ENCODE results near the gene ASIP.

DNA sequence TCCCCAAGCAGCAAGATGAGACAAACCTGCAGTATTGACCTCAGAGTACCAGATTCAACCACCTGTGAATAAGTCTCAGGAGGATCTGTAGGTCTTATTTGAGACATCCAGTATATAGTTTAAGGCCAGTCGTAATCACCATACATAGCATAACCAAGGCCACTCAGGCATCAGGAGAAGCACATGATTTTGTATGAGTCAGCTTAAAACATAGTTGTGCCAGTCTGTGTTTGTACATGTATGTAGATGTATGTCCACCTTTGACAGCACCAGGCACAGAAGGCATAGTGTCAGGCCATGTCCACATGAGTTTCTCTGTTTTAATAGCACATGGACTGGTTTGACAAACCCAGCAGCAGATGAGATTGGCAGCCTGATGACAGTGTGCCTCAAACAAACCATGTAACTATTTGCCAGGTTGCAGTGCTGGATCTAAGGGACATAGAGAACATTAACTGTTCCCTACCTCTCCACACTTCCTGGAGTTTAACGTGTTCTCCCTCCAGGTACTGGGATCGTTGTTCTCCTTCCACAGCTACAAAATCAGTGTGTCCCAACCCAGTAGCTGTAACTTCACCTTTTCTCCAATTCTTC is 8.6 kb upstream of the ASIP start:
- TF ChIP-seq, protein P1, sequence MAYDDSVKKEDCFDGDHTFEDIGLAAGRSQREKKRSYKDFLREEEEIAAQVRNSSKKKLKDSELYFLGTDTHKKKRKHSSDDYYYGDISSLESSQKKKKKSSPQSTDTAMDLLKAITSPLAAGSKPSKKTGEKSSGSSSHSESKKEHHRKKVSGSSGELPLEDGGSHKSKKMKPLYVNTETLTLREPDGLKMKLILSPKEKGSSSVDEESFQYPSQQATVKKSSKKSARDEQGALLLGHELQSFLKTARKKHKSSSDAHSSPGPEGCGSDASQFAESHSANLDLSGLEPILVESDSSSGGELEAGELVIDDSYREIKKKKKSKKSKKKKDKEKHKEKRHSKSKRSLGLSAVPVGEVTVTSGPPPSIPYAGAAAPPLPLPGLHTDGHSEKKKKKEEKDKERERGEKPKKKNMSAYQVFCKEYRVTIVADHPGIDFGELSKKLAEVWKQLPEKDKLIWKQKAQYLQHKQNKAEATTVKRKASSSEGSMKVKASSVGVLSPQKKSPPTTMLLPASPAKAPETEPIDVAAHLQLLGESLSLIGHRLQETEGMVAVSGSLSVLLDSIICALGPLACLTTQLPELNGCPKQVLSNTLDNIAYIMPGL (CRISPR knock-in tag; IDR thresholded peaks at IDR 0.05; ENCODE audit: borderline replicate concordance in 1 of 2, low read depth in 1 of 2) = no peak
- TF ChIP-seq LBX2 (CRISPR knock-in tag; IDR thresholded peaks at IDR 0.05; ENCODE audit: borderline replicate concordance) (no peak), FOSL1 (CRISPR knock-in tag; IDR thresholded peaks at IDR 0.05; ENCODE audit: borderline replicate concordance) (no peak), CTCF (CRISPR knock-in tag; IDR thresholded peaks at IDR 0.05) (no peak), POLR2AphosphoS5 (IDR thresholded peaks at IDR 0.05; ENCODE audit: low read depth, low read length) (no peak), REST (IDR thresholded peaks at IDR 0.05; ENCODE audit: borderline replicate concordance in 1 of 2, low read depth in 1 of 2, low read length in 2 of 2) (no peak), ATM (IDR thresholded peaks at IDR 0.05; ENCODE audit: borderline replicate concordance) (no peak)
- TF ChIP-seq, protein P2, sequence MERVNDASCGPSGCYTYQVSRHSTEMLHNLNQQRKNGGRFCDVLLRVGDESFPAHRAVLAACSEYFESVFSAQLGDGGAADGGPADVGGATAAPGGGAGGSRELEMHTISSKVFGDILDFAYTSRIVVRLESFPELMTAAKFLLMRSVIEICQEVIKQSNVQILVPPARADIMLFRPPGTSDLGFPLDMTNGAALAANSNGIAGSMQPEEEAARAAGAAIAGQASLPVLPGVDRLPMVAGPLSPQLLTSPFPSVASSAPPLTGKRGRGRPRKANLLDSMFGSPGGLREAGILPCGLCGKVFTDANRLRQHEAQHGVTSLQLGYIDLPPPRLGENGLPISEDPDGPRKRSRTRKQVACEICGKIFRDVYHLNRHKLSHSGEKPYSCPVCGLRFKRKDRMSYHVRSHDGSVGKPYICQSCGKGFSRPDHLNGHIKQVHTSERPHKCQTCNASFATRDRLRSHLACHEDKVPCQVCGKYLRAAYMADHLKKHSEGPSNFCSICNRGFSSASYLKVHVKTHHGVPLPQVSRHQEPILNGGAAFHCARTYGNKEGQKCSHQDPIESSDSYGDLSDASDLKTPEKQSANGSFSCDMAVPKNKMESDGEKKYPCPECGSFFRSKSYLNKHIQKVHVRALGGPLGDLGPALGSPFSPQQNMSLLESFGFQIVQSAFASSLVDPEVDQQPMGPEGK (CRISPR knock-in tag; IDR thresholded peaks at IDR 0.05) = no peak
- TF ChIP-seq, protein P3, sequence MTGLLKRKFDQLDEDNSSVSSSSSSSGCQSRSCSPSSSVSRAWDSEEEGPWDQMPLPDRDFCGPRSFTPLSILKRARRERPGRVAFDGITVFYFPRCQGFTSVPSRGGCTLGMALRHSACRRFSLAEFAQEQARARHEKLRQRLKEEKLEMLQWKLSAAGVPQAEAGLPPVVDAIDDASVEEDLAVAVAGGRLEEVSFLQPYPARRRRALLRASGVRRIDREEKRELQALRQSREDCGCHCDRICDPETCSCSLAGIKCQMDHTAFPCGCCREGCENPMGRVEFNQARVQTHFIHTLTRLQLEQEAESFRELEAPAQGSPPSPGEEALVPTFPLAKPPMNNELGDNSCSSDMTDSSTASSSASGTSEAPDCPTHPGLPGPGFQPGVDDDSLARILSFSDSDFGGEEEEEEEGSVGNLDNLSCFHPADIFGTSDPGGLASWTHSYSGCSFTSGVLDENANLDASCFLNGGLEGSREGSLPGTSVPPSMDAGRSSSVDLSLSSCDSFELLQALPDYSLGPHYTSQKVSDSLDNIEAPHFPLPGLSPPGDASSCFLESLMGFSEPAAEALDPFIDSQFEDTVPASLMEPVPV (CRISPR knock-in tag; IDR thresholded peaks at IDR 0.05) = no peak
- TF ChIP-seq, protein P4, sequence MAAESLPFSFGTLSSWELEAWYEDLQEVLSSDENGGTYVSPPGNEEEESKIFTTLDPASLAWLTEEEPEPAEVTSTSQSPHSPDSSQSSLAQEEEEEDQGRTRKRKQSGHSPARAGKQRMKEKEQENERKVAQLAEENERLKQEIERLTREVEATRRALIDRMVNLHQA (CRISPR knock-in tag; IDR thresholded peaks at IDR 0.05) = no peak

All from HepG2 (cell line).